HL-60 (cell line): ENCODE measurements around the gene SBSN.
A peak's percentile ranks its signal among the peaks of the same experiment; 100 is the strongest.

Experiments
- DNase-seq, 2 experiments: peaks; one replicate each; pipeline ENCODE4 v3.0.0-alpha.2; 2010 to 2020; ENCODE audit warnings: low read depth in 1 of 2, low spot score in 1 of 2
- H3K27ac ChIP-seq: fragments of 250-450 bp; sonication (Bioruptor Pico); replicated peaks from 2 replicates; pipeline ENCODE4 v1.5.1; 2020; ENCODE audit warnings: mild to moderate bottlenecking, moderate library complexity
- H3K27me3 ChIP-seq: fragments of 250-450 bp; sonication (Bioruptor Pico); 2 replicates; pipeline ENCODE4 v1.5.1; 2021; ENCODE audit warnings: mild to moderate bottlenecking, moderate library complexity; ENCODE audit not compliant: insufficient read depth, poor library complexity, severe bottlenecking
- H3K4me3 ChIP-seq: replicated peaks from 2 replicates; pipeline ENCODE4 v1.5.1; 2011; ENCODE audit warnings: mild to moderate bottlenecking, control low read depth, low read length; ENCODE audit not compliant: insufficient read depth
- GABPA ChIP-seq: IDR thresholded peaks from 2 replicates; pipeline ENCODE4 v1.6.1; 2012; ENCODE audit warnings: low read depth
- POLR2AphosphoS5 ChIP-seq: IDR thresholded peaks from 2 replicates; pipeline ENCODE4 v1.6.1; 2012; ENCODE audit warnings: low read depth
- REST ChIP-seq: IDR thresholded peaks from 2 replicates; pipeline ENCODE4 v1.6.1; 2012; ENCODE audit warnings: low read depth; ENCODE audit not compliant: insufficient replicate concordance
- SPI1 ChIP-seq: IDR thresholded peaks from 2 replicates; pipeline ENCODE4 v1.6.1; 2012; ENCODE audit warnings: low read depth, mild to moderate bottlenecking, borderline replicate concordance
- TF ChIP-seq, protein P1 (sequence below): IDR thresholded peaks from one replicate; pipeline ENCODE4 v1.5.1; 2011; ENCODE audit warnings: low read length, control low read depth, inconsistent platforms; ENCODE audit not compliant: insufficient read depth

Gene SBSN

GRCh38 chr19:35540356-35540927, 12.3 kb upstream of the SBSN start:
- DNase-seq: no peak
- TF ChIP-seq GABPA (no peak), SPI1 (no peak), POLR2AphosphoS5 (no peak), REST (no peak)
- TF ChIP-seq, protein P1, sequence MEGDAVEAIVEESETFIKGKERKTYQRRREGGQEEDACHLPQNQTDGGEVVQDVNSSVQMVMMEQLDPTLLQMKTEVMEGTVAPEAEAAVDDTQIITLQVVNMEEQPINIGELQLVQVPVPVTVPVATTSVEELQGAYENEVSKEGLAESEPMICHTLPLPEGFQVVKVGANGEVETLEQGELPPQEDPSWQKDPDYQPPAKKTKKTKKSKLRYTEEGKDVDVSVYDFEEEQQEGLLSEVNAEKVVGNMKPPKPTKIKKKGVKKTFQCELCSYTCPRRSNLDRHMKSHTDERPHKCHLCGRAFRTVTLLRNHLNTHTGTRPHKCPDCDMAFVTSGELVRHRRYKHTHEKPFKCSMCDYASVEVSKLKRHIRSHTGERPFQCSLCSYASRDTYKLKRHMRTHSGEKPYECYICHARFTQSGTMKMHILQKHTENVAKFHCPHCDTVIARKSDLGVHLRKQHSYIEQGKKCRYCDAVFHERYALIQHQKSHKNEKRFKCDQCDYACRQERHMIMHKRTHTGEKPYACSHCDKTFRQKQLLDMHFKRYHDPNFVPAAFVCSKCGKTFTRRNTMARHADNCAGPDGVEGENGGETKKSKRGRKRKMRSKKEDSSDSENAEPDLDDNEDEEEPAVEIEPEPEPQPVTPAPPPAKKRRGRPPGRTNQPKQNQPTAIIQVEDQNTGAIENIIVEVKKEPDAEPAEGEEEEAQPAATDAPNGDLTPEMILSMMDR: no peak
- Histone ChIP-seq H3K4me3 (no peak overlapping the region), H3K27me3 (no peaks in the 10 kb centered on the region), H3K27ac (no peak overlapping the region)

GRCh38 chr19:35539850-35540249, 11.7 kb upstream of the SBSN start:
- no peak for TF ChIP-seq GABPA
- 0 out of 2 replicates have a peak, but pooled peaks have one; percentile 11 for TF ChIP-seq POLR2AphosphoS5
- TF ChIP-seq REST: no peak
- no peak for DNase-seq
- H3K27me3 ChIP-seq: no peaks in the 10 kb centered on the region
- no peak overlapping the region for H3K27ac ChIP-seq
- H3K4me3 ChIP-seq: no peak overlapping the region

GRCh38 chr19:35539314-35539713, 11.2 kb upstream of the SBSN start:
- peaks cover 2% of the 10 kb centered on the region for H3K27me3 ChIP-seq
- TF ChIP-seq POLR2AphosphoS5: no peak
- TF ChIP-seq GABPA: no peak
- no peak for TF ChIP-seq SPI1
- TF ChIP-seq REST: no peak

GRCh38 chr19:35534803-35535480, 6.8 kb upstream of the SBSN start:
- Histone ChIP-seq H3K27ac (no peak overlapping the region), H3K4me3 (no peak overlapping the region), H3K27me3 (peaks cover 10% of the 10 kb centered on the region)
- no peak for DNase-seq
- TF ChIP-seq REST: no peak
- TF ChIP-seq SPI1: no peak
- no peak for TF ChIP-seq POLR2AphosphoS5
- TF ChIP-seq, protein P1: no peak
- no peak for TF ChIP-seq GABPA

More at GRCh38 chr19:35539314-35539713, 11.2 kb upstream of the SBSN start:
- Histone ChIP-seq H3K4me3 (no peak overlapping the region), H3K27ac (no peak overlapping the region)
- DNase-seq: no peak
